GM12873 (cell line): ENCODE data around the gene TAF11L8.
"Not testable (repeated sequence)": the region's sequence is repeated elsewhere in the genome, so short reads cannot be mapped to it uniquely, and the experiment has no call there.

Experiments
- TF ChIP-seq, protein P1 (sequence below): IDR thresholded peaks from 2 replicates; pipeline ENCODE4 v1.5.1; 2012; ENCODE audit warnings: low read depth, mild to moderate bottlenecking, moderate library complexity, low read length, control low read depth; ENCODE audit not compliant: insufficient read depth; ENCODE audit errors: missing control alignments

TAF11L8 gene

GRCh38 chr5:17590860-17591259 lies at the start of gene TAF11L8:
Gene TAF11L8 (minus strand): TSS chr5:17590960.
- TF ChIP-seq, protein P1, sequence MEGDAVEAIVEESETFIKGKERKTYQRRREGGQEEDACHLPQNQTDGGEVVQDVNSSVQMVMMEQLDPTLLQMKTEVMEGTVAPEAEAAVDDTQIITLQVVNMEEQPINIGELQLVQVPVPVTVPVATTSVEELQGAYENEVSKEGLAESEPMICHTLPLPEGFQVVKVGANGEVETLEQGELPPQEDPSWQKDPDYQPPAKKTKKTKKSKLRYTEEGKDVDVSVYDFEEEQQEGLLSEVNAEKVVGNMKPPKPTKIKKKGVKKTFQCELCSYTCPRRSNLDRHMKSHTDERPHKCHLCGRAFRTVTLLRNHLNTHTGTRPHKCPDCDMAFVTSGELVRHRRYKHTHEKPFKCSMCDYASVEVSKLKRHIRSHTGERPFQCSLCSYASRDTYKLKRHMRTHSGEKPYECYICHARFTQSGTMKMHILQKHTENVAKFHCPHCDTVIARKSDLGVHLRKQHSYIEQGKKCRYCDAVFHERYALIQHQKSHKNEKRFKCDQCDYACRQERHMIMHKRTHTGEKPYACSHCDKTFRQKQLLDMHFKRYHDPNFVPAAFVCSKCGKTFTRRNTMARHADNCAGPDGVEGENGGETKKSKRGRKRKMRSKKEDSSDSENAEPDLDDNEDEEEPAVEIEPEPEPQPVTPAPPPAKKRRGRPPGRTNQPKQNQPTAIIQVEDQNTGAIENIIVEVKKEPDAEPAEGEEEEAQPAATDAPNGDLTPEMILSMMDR, result not testable (repeated sequence)

- TF ChIP-seq, protein P1, result no peak
Observed at GRCh38 chr5:17634160-17634559, 43.4 kb upstream of the TAF11L8 start, which contains the start of gene TAF11L14. Gene TAF11L14 (plus strand): TSS chr5:17634460.

- TF ChIP-seq, protein P1, result not testable (repeated sequence)
Observed at GRCh38 chr5:17631788-17632187, 41.0 kb upstream of the TAF11L8 start, which contains the start of gene TAF11L13. Gene TAF11L13 (plus strand): TSS chr5:17632088.

- TF ChIP-seq, protein P1, result no peak
Observed at GRCh38 chr5:17625686-17626085, 34.9 kb upstream of the TAF11L8 start.

DNA sequence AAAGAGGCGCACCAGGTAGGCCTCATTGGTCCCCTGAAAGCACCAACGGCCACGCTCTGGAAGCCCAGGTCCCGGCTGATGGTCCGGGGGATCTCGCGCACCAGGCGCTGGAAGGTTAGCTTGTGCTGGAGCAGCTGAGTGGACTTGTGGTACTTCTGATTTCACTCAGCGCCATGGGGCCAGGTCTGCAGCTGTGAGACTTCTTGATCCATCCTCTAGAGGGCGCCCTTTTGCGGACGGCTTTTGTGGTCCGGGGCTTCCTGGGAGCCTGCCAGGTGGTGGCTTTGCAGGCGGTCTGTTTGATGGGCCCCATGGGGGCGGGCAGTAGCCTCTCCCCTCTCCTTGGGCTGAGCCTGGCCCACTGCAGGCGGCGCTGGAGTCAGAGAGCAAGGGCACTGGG lies 29.9 kb upstream of the TAF11L8 start:
- TF ChIP-seq, protein P1, result peak; percentile 11

DNA sequence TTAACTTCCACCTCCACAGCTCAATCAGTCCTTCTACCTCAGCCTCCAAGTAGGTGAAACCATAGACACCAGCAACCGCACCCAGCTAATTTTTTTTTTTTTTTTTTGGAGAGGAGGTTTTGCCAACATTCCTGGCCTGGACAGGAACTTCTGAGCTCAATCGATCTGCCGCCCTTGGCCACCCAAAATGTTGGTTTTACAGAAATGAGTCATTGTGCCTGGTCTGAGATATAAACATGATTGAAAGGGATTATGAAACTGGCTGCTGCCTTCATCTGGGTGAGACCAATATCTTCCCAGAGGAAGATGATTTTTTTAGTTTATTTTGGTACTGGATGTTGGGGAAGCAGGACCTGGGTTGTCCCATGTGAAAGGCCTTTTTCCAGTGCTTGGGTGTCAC lies 28.6 kb upstream of the TAF11L8 start:
- TF ChIP-seq, protein P1, result no peak

GRCh38 chr5:17614872-17615605 lies 24.3 kb upstream of the TAF11L8 start:
- TF ChIP-seq, protein P1, result no peak
